Activated CD4-positive, alpha-beta T cell treated with anti-CD3 and anti-CD28 coated beads, Interleukin-2, amount 50 U/mL, for 24 hours (primary cell): Measurements from ENCODE around the gene ARHGEF26.

Source experiments
- DNase-seq, 2 donors: peaks; one replicate each; pipeline ENCODE4 v3.0.0-alpha.2; 2020; ENCODE audit warnings: low read depth in 1 of 2, low spot score in 1 of 2

The ARHGEF26 gene

GRCh38 chr3:154244644-154245043 lies 123.5 kb downstream of the ARHGEF26 start:
- DNase-seq, result no peak

GRCh38 chr3:154247806-154248415 lies 126.7 kb downstream of the ARHGEF26 start:
- DNase-seq, result no peak

GRCh38 chr3:154250291-154250690 lies 129.1 kb downstream of the ARHGEF26 start:
- DNase-seq, result no peak

GRCh38 chr3:154251610-154252009 lies 130.4 kb downstream of the ARHGEF26 start:
- DNase-seq, result no peak

- DNase-seq, result peak; percentile 34 to 44
Measured at GRCh38 chr3:154252759-154253638, 131.8 kb downstream of the ARHGEF26 start.

GRCh38 chr3:154254527-154254926 lies 133.3 kb downstream of the ARHGEF26 start:
- no peak for DNase-seq

GRCh38 chr3:154273381-154273780 lies 152.2 kb downstream of the ARHGEF26 start:
- no peak for DNase-seq

GRCh38 chr3:154274348-154274747 lies 153.2 kb downstream of the ARHGEF26 start:
- DNase-seq, result no peak

GRCh38 chr3:154275292-154275691 lies 154.1 kb downstream of the ARHGEF26 start:
- DNase-seq, result no peak

- no peak for DNase-seq
Measured at GRCh38 chr3:154275965-154276364, 154.8 kb downstream of the ARHGEF26 start.

- DNase-seq, result no peak
Measured at GRCh38 chr3:154280161-154280560, 159.0 kb downstream of the ARHGEF26 start.

- no peak for DNase-seq
Measured at GRCh38 chr3:154285221-154285620, 164.0 kb downstream of the ARHGEF26 start.

- no peak for DNase-seq
Measured at GRCh38 chr3:154290187-154290586, 169.0 kb downstream of the ARHGEF26 start.

- DNase-seq, result no peak
Measured at GRCh38 chr3:154294016-154294415, 172.8 kb downstream of the ARHGEF26 start.

- DNase-seq, result no peak
Measured at GRCh38 chr3:154301561-154301960, 180.4 kb downstream of the ARHGEF26 start.

GRCh38 chr3:154304116-154304786 lies 183.1 kb downstream of the ARHGEF26 start:
- DNase-seq, result no peak

- no peak for DNase-seq
Measured at GRCh38 chr3:154304936-154305335, 183.7 kb downstream of the ARHGEF26 start.

GRCh38 chr3:154307363-154307762 lies 186.2 kb downstream of the ARHGEF26 start:
- DNase-seq, result no peak
